HepG2 (cell line): ENCODE results near the gene TXN. TPM values are rescaled to one million over a fixed set of nuclear protein-coding genes. Genes with fewer than 3 reads are reported as not detected.

ENCODE experiments used
- CREB1 ChIP-seq, 2 experiments: fragments of 450-650 bp in 1 of 2; IDR thresholded peaks; 2 replicates each; pipeline ENCODE4 v1.6.1; 2016 to 2017; ENCODE audit warnings: control low read depth in 1 of 2, mild to moderate bottlenecking in 1 of 2, missing compliant biosample characterization in 1 of 2, missing genetic modification characterization in 1 of 2
- GFI1 ChIP-seq: sonication (generic); formaldehyde crosslinking; IDR thresholded peaks from 2 replicates; pipeline ENCODE4 v1.5.0; 2020; ENCODE audit warnings: missing genetic modification reagents, mild to moderate bottlenecking, borderline replicate concordance
- HNRNPH1 ChIP-seq: fragments of 200-400 bp; formaldehyde crosslinking; optimal IDR thresholded peaks from 2 replicates; pipeline ENCODE3; 2017; ENCODE audit warnings: mild to moderate bottlenecking, low read depth, low read length
- HNRNPL ChIP-seq: fragments of 200-400 bp; formaldehyde crosslinking; IDR thresholded peaks from 2 replicates; pipeline ENCODE4 v1.6.1; 2017; ENCODE audit warnings: mild to moderate bottlenecking, low read depth, low read length
- LCORL ChIP-seq, 2 experiments: fragments of 450-650 bp in 1 of 2; sonication (generic) in 1 of 2; formaldehyde crosslinking in 1 of 2; IDR thresholded peaks; 2 replicates each; pipeline versions ENCODE4 v1.5.0 to v1.6.1; 2017 to 2020; ENCODE audit warnings: antibody characterized with exemption in 1 of 2, missing genetic modification reagents in 1 of 2
- MED1 ChIP-seq: sonication (generic); formaldehyde crosslinking; IDR thresholded peaks from 2 replicates; pipeline ENCODE4 v1.4.0; 2020; ENCODE audit warnings: missing genetic modification reagents
- MEIS1 ChIP-seq: sonication (generic); formaldehyde crosslinking; IDR thresholded peaks from 2 replicates; pipeline ENCODE4 v1.9.0; 2021; ENCODE audit warnings: mild to moderate bottlenecking, missing genetic modification reagents, moderate library complexity, borderline replicate concordance
- NKX3-1 ChIP-seq: sonication (generic); formaldehyde crosslinking; IDR thresholded peaks from 2 replicates; pipeline ENCODE4 v1.5.0; 2020; ENCODE audit warnings: missing genetic modification reagents
- PREB ChIP-seq: sonication (generic); formaldehyde crosslinking; IDR thresholded peaks from 2 replicates; pipeline ENCODE4 v1.4.0; 2020; ENCODE audit warnings: missing genetic modification reagents
- SETDB1 ChIP-seq: sonication (generic); formaldehyde crosslinking; IDR thresholded peaks from 2 replicates; pipeline ENCODE4 v1.5.1; 2020; ENCODE audit warnings: missing genetic modification reagents, mild to moderate bottlenecking, borderline replicate concordance
- SIX4 ChIP-seq: sonication (generic); formaldehyde crosslinking; IDR thresholded peaks from 2 replicates; pipeline ENCODE4 v1.4.0; 2020; ENCODE audit warnings: missing genetic modification reagents
- TFAP4 ChIP-seq: sonication (generic); IDR thresholded peaks from 2 replicates; pipeline ENCODE4 v1.6.1; 2016; ENCODE audit warnings: low read depth, borderline replicate concordance
- U2AF2 ChIP-seq: fragments of 200-400 bp; formaldehyde crosslinking; IDR thresholded peaks from 2 replicates; pipeline ENCODE4 v1.6.1; 2017; ENCODE audit warnings: low read depth, mild to moderate bottlenecking, low read length
- ZBED4 ChIP-seq: sonication (generic); formaldehyde crosslinking; IDR thresholded peaks from 2 replicates; pipeline ENCODE4 v1.4.0; 2020; ENCODE audit warnings: missing genetic modification reagents, borderline replicate concordance
- ZC3H4 ChIP-seq: sonication (generic); formaldehyde crosslinking; IDR thresholded peaks from 2 replicates; pipeline ENCODE4 v1.4.0; 2020; ENCODE audit warnings: missing genetic modification reagents, borderline replicate concordance
- ZNF12 ChIP-seq: sonication (generic); formaldehyde crosslinking; IDR thresholded peaks from 2 replicates; pipeline ENCODE4 v1.5.0; 2020; ENCODE audit warnings: missing genetic modification reagents
- ZNF570 ChIP-seq: sonication (generic); formaldehyde crosslinking; IDR thresholded peaks from 2 replicates; pipeline ENCODE4 v1.4.0; 2020; ENCODE audit warnings: mild to moderate bottlenecking, missing genetic modification reagents, borderline replicate concordance
- polyA plus RNA-seq, 8 experiments: library from polyadenylated mRNA; depleted of rRNA in 3 of 8; stranded (reverse) in 7 of 8; unstranded in 1 of 8; fragments of >200 nt; fragmentation: Illumina TruSeq in 4 of 8; extraction: Trizol in 4 of 8; gene quantifications; 2 replicates each; pipeline versions ENCODE4 v1.2.1 to v1.2.3, GENCODE V29; 2011 to 2016; ENCODE audit warnings: low read depth in 4 of 8, missing spikeins in 1 of 8, mixed read lengths in 1 of 8; ENCODE audit not compliant: insufficient read depth in 1 of 8
- total RNA-seq, 5 experiments: library from RNA; depleted of rRNA; stranded (reverse); fragments of >200 nt; fragmentation: Illumina TruSeq; extraction: Trizol; gene quantifications; 2 replicates each; pipeline ENCODE4 v1.2.3, GENCODE V29; 2016; ENCODE audit warnings: low read depth in 1 of 5
- TF ChIP-seq, protein P1 (sequence below): IDR thresholded peaks from 2 replicates; pipeline ENCODE4 v1.6.1; 2016; ENCODE audit warnings: low read depth
- TF ChIP-seq, protein P2 (sequence below): sonication (generic); formaldehyde crosslinking; conservative IDR thresholded peaks from 2 replicates; pipeline ENCODE4 v1.4.0; 2020; ENCODE audit warnings: missing genetic modification reagents

The TXN gene
- total and polyA plus RNA-seq, 2 of the 13 experiments (the other 11 are each of a cell fraction or from before 2014, with no cell fraction given): 364 to 470 TPM

DNA sequence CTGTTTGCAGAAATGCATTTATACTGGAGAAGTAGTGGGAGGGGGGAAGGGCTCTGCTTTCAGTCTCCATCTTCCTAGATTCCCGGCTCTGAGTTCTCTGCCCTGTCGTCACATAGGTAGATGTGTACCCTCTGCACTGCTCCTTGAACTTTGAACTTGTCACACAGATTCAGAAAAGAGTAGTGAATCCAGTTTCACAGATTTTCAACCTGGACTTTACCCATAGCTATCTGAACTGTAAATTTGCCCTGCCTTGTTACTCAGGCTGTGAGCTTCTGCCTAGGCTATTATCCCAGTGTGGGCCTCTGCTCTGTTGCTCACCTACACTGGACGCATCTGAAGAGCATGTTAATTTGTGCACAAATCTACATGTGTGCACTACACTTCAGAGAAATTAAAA, 35.5 kb downstream of the TXN start (continued):
- no peak for TF ChIP-seq ZBED4
- TF ChIP-seq ZNF570 (CRISPR knock-in tag): no peak
- 0 out of 2 replicates have a peak, but pooled peaks have one; percentile 50 for TF ChIP-seq CREB1 (IDR thresholded peaks at IDR 0.05)
- peak; percentile 68 for TF ChIP-seq CREB1 (CRISPR knock-in tag; IDR thresholded peaks at IDR 0.05)
- no peak for TF ChIP-seq NKX3-1 (CRISPR knock-in tag)
- TF ChIP-seq, protein P1, sequence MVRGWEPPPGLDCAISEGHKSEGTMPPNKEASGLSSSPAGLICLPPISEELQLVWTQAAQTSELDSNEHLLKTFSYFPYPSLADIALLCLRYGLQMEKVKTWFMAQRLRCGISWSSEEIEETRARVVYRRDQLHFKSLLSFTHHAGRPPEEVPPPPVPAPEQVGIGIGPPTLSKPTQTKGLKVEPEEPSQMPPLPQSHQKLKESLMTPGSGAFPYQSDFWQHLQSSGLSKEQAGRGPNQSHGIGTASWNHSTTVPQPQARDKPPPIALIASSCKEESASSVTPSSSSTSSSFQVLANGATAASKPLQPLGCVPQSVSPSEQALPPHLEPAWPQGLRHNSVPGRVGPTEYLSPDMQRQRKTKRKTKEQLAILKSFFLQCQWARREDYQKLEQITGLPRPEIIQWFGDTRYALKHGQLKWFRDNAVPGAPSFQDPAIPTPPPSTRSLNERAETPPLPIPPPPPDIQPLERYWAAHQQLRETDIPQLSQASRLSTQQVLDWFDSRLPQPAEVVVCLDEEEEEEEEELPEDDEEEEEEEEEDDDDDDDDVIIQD (CRISPR knock-in tag): peak; percentile 95; the same call in 1 of the 2 replicates
- TF ChIP-seq GFI1 (CRISPR knock-in tag): peak; percentile 99
- no peak for TF ChIP-seq SETDB1 (CRISPR knock-in tag)
- TF ChIP-seq, protein P2, sequence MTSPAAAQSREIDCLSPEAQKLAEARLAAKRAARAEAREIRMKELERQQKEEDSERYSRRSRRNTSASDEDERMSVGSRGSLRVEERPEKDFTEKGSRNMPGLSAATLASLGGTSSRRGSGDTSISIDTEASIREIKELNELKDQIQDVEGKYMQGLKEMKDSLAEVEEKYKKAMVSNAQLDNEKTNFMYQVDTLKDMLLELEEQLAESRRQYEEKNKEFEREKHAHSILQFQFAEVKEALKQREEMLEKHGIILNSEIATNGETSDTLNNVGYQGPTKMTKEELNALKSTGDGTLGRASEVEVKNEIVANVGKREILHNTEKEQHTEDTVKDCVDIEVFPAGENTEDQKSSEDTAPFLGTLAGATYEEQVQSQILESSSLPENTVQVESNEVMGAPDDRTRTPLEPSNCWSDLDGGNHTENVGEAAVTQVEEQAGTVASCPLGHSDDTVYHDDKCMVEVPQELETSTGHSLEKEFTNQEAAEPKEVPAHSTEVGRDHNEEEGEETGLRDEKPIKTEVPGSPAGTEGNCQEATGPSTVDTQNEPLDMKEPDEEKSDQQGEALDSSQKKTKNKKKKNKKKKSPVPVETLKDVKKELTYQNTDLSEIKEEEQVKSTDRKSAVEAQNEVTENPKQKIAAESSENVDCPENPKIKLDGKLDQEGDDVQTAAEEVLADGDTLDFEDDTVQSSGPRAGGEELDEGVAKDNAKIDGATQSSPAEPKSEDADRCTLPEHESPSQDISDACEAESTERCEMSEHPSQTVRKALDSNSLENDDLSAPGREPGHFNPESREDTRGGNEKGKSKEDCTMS (CRISPR knock-in tag): no peak
- TF ChIP-seq ZC3H4 (CRISPR knock-in tag): no peak
- TF ChIP-seq SIX4: peak; percentile 60; the same call in 1 of the 2 replicates
- TF ChIP-seq PREB (CRISPR knock-in tag): no peak
- TF ChIP-seq U2AF2: no peak
- no peak for TF ChIP-seq LCORL (IDR thresholded peaks at IDR 0.05)
- TF ChIP-seq LCORL (CRISPR knock-in tag; IDR thresholded peaks at IDR 0.05): peak; percentile 94
- TF ChIP-seq MEIS1: peak; percentile 55; the same call in 1 of the 2 replicates
- no peak for TF ChIP-seq ZNF12 (CRISPR knock-in tag)
- TF ChIP-seq MED1: peak; percentile 89
- no peak for TF ChIP-seq HNRNPH1
- no peak for TF ChIP-seq HNRNPL
- TF ChIP-seq TFAP4: no peak
